Loucy (cell line): ENCODE results near the gene RPL19.

Experiments
- H2AFZ ChIP-seq: fragments of 200-600 bp; sonication (generic); 2 replicates; pipeline ENCODE4 v1.6.0; 2016; ENCODE audit warnings: antibody characterized with exemption, mild to moderate bottlenecking, low read length, moderate library complexity
- H3F3A ChIP-seq: fragments of 200-600 bp; 2 replicates; pipeline ENCODE4 v1.6.0; 2016; ENCODE audit warnings: antibody characterized with exemption, low read depth, mild to moderate bottlenecking
- H3K27me3 ChIP-seq: fragments of 200-600 bp; sonication (generic); 2 replicates; pipeline ENCODE4 v1.6.1; 2014; ENCODE audit warnings: low read length, mild to moderate bottlenecking; ENCODE audit not compliant: insufficient read depth, poor library complexity, severe bottlenecking
- H3K36me3 ChIP-seq: fragments of 200-600 bp; sonication (generic); 2 replicates; pipeline ENCODE4 v1.6.1; 2016; ENCODE audit warnings: low read length; ENCODE audit not compliant: insufficient read depth
- H3K4me1 ChIP-seq: fragments of 200-600 bp; sonication (generic); 2 replicates; pipeline ENCODE4 v1.5.1; 2014; ENCODE audit warnings: low read length, mild to moderate bottlenecking; ENCODE audit not compliant: insufficient read depth, poor library complexity, severe bottlenecking
- H3K4me2 ChIP-seq: fragments of 200-600 bp; sonication (generic); 2 replicates; pipeline ENCODE4 v1.6.0; 2014; ENCODE audit warnings: antibody characterized with exemption, low read length, low read depth, mild to moderate bottlenecking; ENCODE audit not compliant: poor library complexity, severe bottlenecking
- H3K4me3 ChIP-seq: fragments of 200-600 bp; sonication (generic); 2 replicates; pipeline ENCODE4 v1.5.1; 2014; ENCODE audit warnings: low read length, mild to moderate bottlenecking, mixed read lengths; ENCODE audit not compliant: poor library complexity, severe bottlenecking
- H3K79me2 ChIP-seq: fragments of 200-600 bp; sonication (generic); 2 replicates; pipeline ENCODE4 v1.6.1; 2014; ENCODE audit warnings: low read length; ENCODE audit not compliant: insufficient read depth
- H3K9ac ChIP-seq: fragments of 200-600 bp; sonication (generic); 2 replicates; pipeline ENCODE4 v1.6.0; 2014; ENCODE audit warnings: mild to moderate bottlenecking, low read depth, low read length, moderate library complexity; ENCODE audit not compliant: poor library complexity, severe bottlenecking
- H3K9me2 ChIP-seq: fragments of 200-600 bp; sonication (generic); replicated peaks from 2 replicates; pipeline ENCODE4 v1.6.1; 2016; ENCODE audit warnings: low read depth, low read length, mixed read lengths
- H3K9me3 ChIP-seq: fragments of 200-600 bp; sonication (generic); 2 replicates; pipeline ENCODE4 v1.6.1; 2014; ENCODE audit warnings: mild to moderate bottlenecking, antibody characterized with exemption, low read length, low read depth; ENCODE audit not compliant: insufficient read depth
- H4K20me1 ChIP-seq: fragments of 200-600 bp; sonication (generic); 2 replicates; pipeline ENCODE4 v1.6.0; 2014; ENCODE audit warnings: antibody characterized with exemption, low read length, mild to moderate bottlenecking; ENCODE audit not compliant: insufficient read depth, poor library complexity, severe bottlenecking
- CTCF ChIP-seq: fragments of 200-600 bp; sonication (generic); conservative IDR thresholded peaks from 2 replicates; pipeline ENCODE4 v1.5.1; 2014; ENCODE audit warnings: mild to moderate bottlenecking, antibody characterized with exemption, low read length
- EZH2phosphoT487 ChIP-seq: fragments of 200-600 bp; IDR thresholded peaks from 2 replicates; pipeline ENCODE4 v1.6.1; 2018; ENCODE audit warnings: antibody characterized with exemption, mild to moderate bottlenecking, moderate library complexity, borderline replicate concordance

RPL19 gene

GRCh38 chr17:39238311-39238972 is 38.4 kb downstream of the RPL19 start:
- peak overlapping the region; percentile 45 for H3K4me2 ChIP-seq
- H3K4me3 ChIP-seq, result no peak overlapping the region
- no peaks in the 10 kb centered on the region for H3K27me3 ChIP-seq
- H3K4me1 ChIP-seq, result peaks cover 25% of the 10 kb centered on the region
- H3K36me3 ChIP-seq, result no peaks in the 10 kb centered on the region
- no peaks in the 10 kb centered on the region for H3K79me2 ChIP-seq
- no peaks in the 10 kb centered on the region for H3K9me2 ChIP-seq
- no peaks in the 10 kb centered on the region for H3K9me3 ChIP-seq
- no peaks in the 10 kb centered on the region for H4K20me1 ChIP-seq
- H3K9ac ChIP-seq, result no peak overlapping the region
- H3F3A ChIP-seq, result no peaks in the 10 kb centered on the region
- TF ChIP-seq EZH2phosphoT487, result no peak
- no peak for TF ChIP-seq CTCF
- peak overlapping the region; percentile 29; the same call in 1 of the 2 replicates for H2AFZ ChIP-seq

GRCh38 chr17:39239640-39240314 is 39.7 kb downstream of the RPL19 start:
- no peaks in the 10 kb centered on the region for H3K36me3 ChIP-seq
- H3K4me1 ChIP-seq, result peaks cover 36% of the 10 kb centered on the region
- peak; percentile 80 for TF ChIP-seq CTCF
- TF ChIP-seq EZH2phosphoT487, result no peak
- H3K4me3 ChIP-seq, result no peak overlapping the region
- no peak overlapping the region for H3K4me2 ChIP-seq
- H3K9me2 ChIP-seq, result no peaks in the 10 kb centered on the region
- H3K27me3 ChIP-seq, result no peaks in the 10 kb centered on the region
- no peak overlapping the region for H2AFZ ChIP-seq
- no peak overlapping the region for H3K9ac ChIP-seq
- H3K79me2 ChIP-seq, result no peaks in the 10 kb centered on the region
- H4K20me1 ChIP-seq, result no peaks in the 10 kb centered on the region
- H3F3A ChIP-seq, result peaks cover 4% of the 10 kb centered on the region; the same call in 1 of the 2 replicates
- no peaks in the 10 kb centered on the region for H3K9me3 ChIP-seq

- Histone ChIP-seq H3K9me2 (no peaks in the 10 kb centered on the region), H2AFZ (no peak overlapping the region)
Measured at GRCh38 chr17:39240631-39241030, 40.5 kb downstream of the RPL19 start.

More at GRCh38 chr17:39240631-39241030, 40.5 kb downstream of the RPL19 start:
- Histone ChIP-seq H3K27me3 (no peaks in the 10 kb centered on the region), H4K20me1 (no peaks in the 10 kb centered on the region), H3K9me3 (no peaks in the 10 kb centered on the region), H3K9ac (no peak overlapping the region), H3K4me3 (no peak overlapping the region), H3K4me1 (peaks cover 40% of the 10 kb centered on the region), H3K36me3 (no peaks in the 10 kb centered on the region), H3F3A (peaks cover 4% of the 10 kb centered on the region; the same call in 1 of the 2 replicates), H3K4me2 (no peak overlapping the region), H3K79me2 (no peaks in the 10 kb centered on the region)
- TF ChIP-seq CTCF (no peak), EZH2phosphoT487 (no peak)
